ENCODE data around the gene DNLZ. TPM values are rescaled to one million over a fixed set of nuclear protein-coding genes. Genes with fewer than 3 reads are reported as not detected.

Gene DNLZ
- total and polyA plus RNA-seq, 2 of the 4 experiments (the other 2 are of a cell fraction), result 2.0 to 11.4 TPM

GRCh38 chr9:136326061-136326760 is 37.3 kb downstream of the DNLZ start:
- ChIA-PET POLR2A (ENCODE audit: unreplicated experiment) (no interaction called here), CTCF (interaction anchor here (1.0 to 1.4 kb wide), 2 partner anchors 13 to 37 kb away, joined by 3 read pairs; no protein-coding TSS in a partner anchor)
- Histone ChIP-seq H3K27ac (ENCODE audit: insufficient read depth, low read length) (peak overlapping the region; percentile 97), H2BK120ac (ENCODE audit: low read depth, low read length) (peak overlapping the region; percentile 100), H2BK20ac (ENCODE audit: low read depth, low read length) (peak overlapping the region; percentile 96), H3K56ac (ENCODE audit: extremely low read depth, insufficient read depth, low read length) (peak overlapping the region; percentile 96), H3K9me1 (ENCODE audit: insufficient read depth, low read length) (peaks cover 5% of the 10 kb centered on the region), H2AK9ac (replicated peaks; ENCODE audit: low read depth, low read length, poor library complexity) (peak overlapping the region; percentile 100), H4K8ac (ENCODE audit: low read depth in 2 of 2, low read length in 2 of 2) (peak overlapping the region; percentile 97 to 99), H3K4me2 (ENCODE audit: low read depth, low read length) (peak overlapping the region; percentile 37; the same call in 1 of the 2 replicates), H2BK15ac (ENCODE audit: low read depth, low read length) (peak overlapping the region; percentile 99; the same call in 2 of the 3 replicates), H3K27me3 (ENCODE audit: control insufficient read depth, insufficient read depth, low read length) (no peaks in the 10 kb centered on the region), H3K79me1 (ENCODE audit: low read depth in 1 of 2, low read length in 2 of 2) (peaks cover 3 to 21% of the 10 kb centered on the region in 2 experiments; a peak in 1 of 4 replicates), H2AFZ (replicated peaks; ENCODE audit: low read length, poor library complexity) (peak overlapping the region; percentile 85), H4K5ac (ENCODE audit: low read depth, low read length) (peak overlapping the region; percentile 98), H3K4me1 (ENCODE audit: control insufficient read depth, insufficient read depth, low read length) (peaks cover 33% of the 10 kb centered on the region), H2AK5ac (ENCODE audit: low read depth, low read length) (peak overlapping the region; percentile 100), H3K4me3 (ENCODE audit: insufficient read depth, low read depth, low read length) (no peak overlapping the region), H3K9me3 (ENCODE audit: control insufficient read depth, insufficient read depth, low read length) (peaks cover 2% of the 10 kb centered on the region; the same call in 1 of the 2 replicates), H3K36me3 (ENCODE audit: control insufficient read depth, insufficient read depth, low read length) (peaks cover 4% of the 10 kb centered on the region; the same call in 1 of the 2 replicates), H3K4ac (ENCODE audit: low read depth, low read length) (peak overlapping the region; percentile 100), H3K14ac (replicated peaks; ENCODE audit: low read depth, low read length) (peak overlapping the region; percentile 99), H4K20me1 (ENCODE audit: insufficient read depth, low read length) (peaks cover 30% of the 10 kb centered on the region), H2BK5ac (ENCODE audit: low read depth, low read length, poor library complexity, severe bottlenecking) (peak overlapping the region; percentile 99), H4K91ac (ENCODE audit: insufficient read depth, low read depth, low read length) (peak overlapping the region; percentile 99), H3K9ac (ENCODE audit: low read depth, low read length) (peak overlapping the region; percentile 65), H3K23ac (ENCODE audit: low read depth, low read length) (peak overlapping the region; percentile 98; the same call in 1 of the 2 replicates), H3K18ac (ENCODE audit: low read depth, low read length) (peak overlapping the region; percentile 97)
- DNase-seq (peak; percentile 92), ATAC-seq (ENCODE audit: low read depth) (peak; percentile 62)
- in situ Hi-C loops (cut with MboI; ENCODE audit: low sequenced_read_pairs) (no loop called here), intact Hi-C loops (cut with micrococcal nuclease) (loop anchor here (5.0 kb wide), 1 partner anchor 76 kb away; the partner anchor contains the start of gene SNAPC4), dilution Hi-C loops (cut with HindIII; ENCODE audit: low sequenced_read_pairs, unreplicated experiment) (no loop called here)
- BruUV-seq (replicated peaks), result no TSS peak
- WGBS, 2 experiments (ENCODE audit: extremely low coverage in 2 of 2, insufficient read length in 1 of 2), result 0% methylated on average over 7 of the region's 28 CpGs; no CpG with 5 or more reads in 1 of the 2 experiments
- TF ChIP-seq MXI1 (IDR thresholded peaks at IDR 0.05; ENCODE audit: borderline replicate concordance, low read depth, low read length) (peak; percentile 79; the same call in 1 of the 2 replicates), SMC3 (IDR thresholded peaks at IDR 0.05; ENCODE audit: low read depth, low read length) (no peak), NFE2L2 (IDR thresholded peaks at IDR 0.05; ENCODE audit: low read depth, low read length) (peak; percentile 60; the same call in 1 of the 2 replicates), CEBPB (IDR thresholded peaks at IDR 0.05; ENCODE audit: low read depth, low read length) (0 out of 2 replicates have a peak, but pooled peaks have one; percentile 7), MAFK (IDR thresholded peaks at IDR 0.05; ENCODE audit: low read depth, low read length) (peak; percentile 79), POLR2A (IDR thresholded peaks at IDR 0.05; ENCODE audit: low read depth, low read length) (no peak), FOS (IDR thresholded peaks at IDR 0.05; ENCODE audit: low read depth, low read length) (peak; percentile 49; the same call in 1 of the 2 replicates), BHLHE40 (IDR thresholded peaks at IDR 0.05; ENCODE audit: low read depth, low read length) (peak; percentile 68), MAZ (IDR thresholded peaks at IDR 0.05; ENCODE audit: borderline replicate concordance, low read depth, low read length) (peak; percentile 80; the same call in 1 of the 2 replicates), RAD21 (IDR thresholded peaks at IDR 0.05; ENCODE audit: low read length) (no peak), CHD1 (IDR thresholded peaks at IDR 0.05; ENCODE audit: low read depth, low read length) (no peak), ELK1 (IDR thresholded peaks at IDR 0.05; ENCODE audit: borderline replicate concordance, low read depth, low read length) (no peak), RFX5 (IDR thresholded peaks at IDR 0.05; ENCODE audit: low read depth, low read length) (no peak), RCOR1 (IDR thresholded peaks at IDR 0.05; ENCODE audit: insufficient replicate concordance, low read length) (peak; percentile 77), USF2 (IDR thresholded peaks at IDR 0.05; ENCODE audit: low read depth, low read length) (peak; percentile 93)
